Measurements from ENCODE around the gene PAWR. TPM values are rescaled to one million over a fixed set of nuclear protein-coding genes. Genes with fewer than 3 reads are reported as not detected.

PAWR gene
- total RNA-seq, 3 donors from 2014 or later = 17.0 to 155 (median 101) TPM

- Histone ChIP-seq H3K27me3 (no peaks in the 10 kb centered on the region), H3K27ac (no peak overlapping the region), H3K4me1 (peaks cover 0 to 9% of the 10 kb centered on the region in 2 donors), H3K4me3 (no peak overlapping the region), H3K9me3 (no peaks in the 10 kb centered on the region), H3K36me3 (no peaks in the 10 kb centered on the region)
- DNase-seq (ENCODE audit: low spot score in 2 of 2) = no peak
- TF ChIP-seq CTCF (IDR thresholded peaks at IDR 0.05) (no peak), POLR2AphosphoS5 (IDR thresholded peaks at IDR 0.05) (no peak), POLR2A (IDR thresholded peaks at IDR 0.05) (no peak)
- intact Hi-C loops (cut with DNase I; ENCODE audit: low total_unique reads) = no loop called here
These were observed 9.7 kb downstream of the PAWR start for GRCh38 chr12:79681008-79681590.

GRCh38 chr12:79680051-79680450 lies 10.7 kb downstream of the PAWR start:
- no peaks in the 10 kb centered on the region for H3K9me3 ChIP-seq
- no peak for DNase-seq (ENCODE audit: low spot score in 2 of 2)
- H3K4me3 ChIP-seq = no peak overlapping the region
- no peaks in the 10 kb centered on the region for H3K36me3 ChIP-seq
- intact Hi-C loops (cut with DNase I; ENCODE audit: low total_unique reads) = no loop called here
- TF ChIP-seq POLR2AphosphoS5 (IDR thresholded peaks at IDR 0.05) (no peak), POLR2A (IDR thresholded peaks at IDR 0.05) (no peak), CTCF (IDR thresholded peaks at IDR 0.05) (no peak)
- no peak overlapping the region for H3K27ac ChIP-seq
- H3K27me3 ChIP-seq = no peaks in the 10 kb centered on the region
- peaks cover 0 to 4% of the 10 kb centered on the region in 2 donors for H3K4me1 ChIP-seq

- no peaks in the 10 kb centered on the region for H3K9me3 ChIP-seq
- DNase-seq (ENCODE audit: low spot score in 2 of 2) = no peak
- TF ChIP-seq POLR2A (IDR thresholded peaks at IDR 0.05) = no peak
- TF ChIP-seq CTCF (IDR thresholded peaks at IDR 0.05) = no peak
- no peak for TF ChIP-seq POLR2AphosphoS5 (IDR thresholded peaks at IDR 0.05)
- H3K27me3 ChIP-seq = no peaks in the 10 kb centered on the region
- H3K36me3 ChIP-seq = no peaks in the 10 kb centered on the region
- intact Hi-C loops (cut with DNase I; ENCODE audit: low total_unique reads) = no loop called here
- H3K4me3 ChIP-seq = no peak overlapping the region
- no peak overlapping the region for H3K27ac ChIP-seq
- peaks cover 0 to 4% of the 10 kb centered on the region in 2 donors for H3K4me1 ChIP-seq
These were observed 12.5 kb downstream of the PAWR start for GRCh38 chr12:79678306-79678705.

DNA sequence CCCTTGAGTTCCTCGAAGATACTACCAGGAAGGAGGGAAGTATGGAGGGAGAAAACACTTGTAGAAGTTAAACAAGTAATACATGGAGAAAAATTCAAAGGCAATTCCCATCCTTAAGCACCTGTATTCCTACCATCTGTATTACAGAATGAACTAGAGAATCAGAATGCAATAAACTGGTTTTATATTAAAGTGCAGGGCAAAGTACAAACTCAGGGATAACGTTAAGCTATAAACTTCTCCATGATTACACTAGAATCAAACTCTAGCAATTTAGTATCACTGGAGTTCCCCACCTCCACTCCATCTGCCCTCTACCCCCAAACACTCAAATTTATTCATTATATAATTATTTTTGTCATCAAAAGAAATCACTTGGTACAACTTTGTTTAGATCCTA lies 13.1 kb downstream of the PAWR start:
- intact Hi-C loops (cut with DNase I; ENCODE audit: low total_unique reads) = no loop called here
- TF ChIP-seq POLR2AphosphoS5 (IDR thresholded peaks at IDR 0.05) (no peak), POLR2A (IDR thresholded peaks at IDR 0.05) (no peak), CTCF (IDR thresholded peaks at IDR 0.05) (no peak)
- Histone ChIP-seq H3K9me3 (no peaks in the 10 kb centered on the region), H3K4me3 (no peak overlapping the region), H3K27ac (no peak overlapping the region), H3K27me3 (no peaks in the 10 kb centered on the region), H3K36me3 (no peaks in the 10 kb centered on the region), H3K4me1 (peaks cover 0 to 4% of the 10 kb centered on the region in 2 donors)
- no peak for DNase-seq (ENCODE audit: low spot score in 2 of 2)

- H3K27me3 ChIP-seq = no peaks in the 10 kb centered on the region
- H3K36me3 ChIP-seq = no peaks in the 10 kb centered on the region
- TF ChIP-seq POLR2AphosphoS5 (IDR thresholded peaks at IDR 0.05) (no peak), POLR2A (IDR thresholded peaks at IDR 0.05) (no peak)
- H3K9me3 ChIP-seq = peaks cover 0 to 6% of the 10 kb centered on the region in 2 donors
- intact Hi-C loops (cut with DNase I; ENCODE audit: low total_unique reads) = no loop called here
- no peak overlapping the region for H3K27ac ChIP-seq
- no peak for DNase-seq (ENCODE audit: low spot score in 2 of 2)
- H3K4me1 ChIP-seq = peaks cover 0 to 4% of the 10 kb centered on the region in 2 donors
- H3K4me3 ChIP-seq = no peak overlapping the region
These were observed 14.2 kb downstream of the PAWR start for GRCh38 chr12:79676579-79676978.

All from breast epithelium (tissue), 4 donors.